WTC11 (cell line): ENCODE data around the gene LEFTY2. TPM values are rescaled to one million over a fixed set of nuclear protein-coding genes. Genes with fewer than 3 reads are reported as not detected.

Experiments used
- ATAC-seq: fragments of 200-7000 bp; cut with Tn5 transposase; 2 replicates; pipeline ENCODE4 v1.10.0; 2021; ENCODE audit warnings: mild to moderate bottlenecking, moderate library complexity
- Bru-seq: library from RNA; stranded (reverse); fragments of 400-500 nt; gene quantifications from one replicate; lab custom pipeline; 2021; lab: Mats Ljungman, UMichigan
- CTCF ChIA-PET: fragments of 300-600 bp; sonication (Branson Sonifier 250); formaldehyde crosslinking; loops from one replicate; lab custom pipeline; 2021; ENCODE audit warnings: antibody characterized with exemption; lab: Charles Lee
- POLR2A ChIA-PET: fragments of 350-600 bp; sonication (Branson Sonifier 250); formaldehyde crosslinking; loops from one replicate; lab custom pipeline; 2021; ENCODE audit warnings: antibody characterized with exemption; lab: Charles Lee
- DNase-seq: peaks from one replicate; pipeline ENCODE4 v3.0.0; 2021; ENCODE audit warnings: low spot score
- H3K27ac Mint-ChIP-seq: 2 replicates; pipeline ENCODE4 v1.8.0; 2021; ENCODE audit warnings: mixed read lengths
- H3K27me3 Mint-ChIP-seq: 2 replicates; pipeline ENCODE4 v1.8.0; 2021; ENCODE audit warnings: low read depth, mild to moderate bottlenecking, moderate library complexity, mixed read lengths
- H3K36me3 Mint-ChIP-seq: 2 replicates; pipeline ENCODE4 v1.8.0; 2021; ENCODE audit warnings: mixed read lengths
- H3K4me1 Mint-ChIP-seq: 2 replicates; pipeline ENCODE4 v1.8.0; 2022; ENCODE audit warnings: mixed read lengths
- H3K4me3 Mint-ChIP-seq: 2 replicates; pipeline ENCODE4 v1.8.0; 2021; ENCODE audit warnings: mild to moderate bottlenecking, moderate library complexity, mixed read lengths
- H3K9me3 Mint-ChIP-seq: 2 replicates; pipeline ENCODE4 v1.8.0; 2021; ENCODE audit warnings: mixed read lengths
- FOXP1 ChIP-seq: sonication (generic); formaldehyde crosslinking; IDR thresholded peaks from 2 replicates; pipeline ENCODE4 v1.8.0; 2022; ENCODE audit warnings: missing genetic modification reagents, mild to moderate bottlenecking, moderate library complexity, borderline replicate concordance
- GABPB1 ChIP-seq: sonication (generic); formaldehyde crosslinking; IDR thresholded peaks from 2 replicates; pipeline ENCODE4 v1.8.1; 2023; ENCODE audit warnings: mild to moderate bottlenecking, missing genetic modification reagents
- GRHL2 ChIP-seq: fragments of 250-450 bp; sonication (Bioruptor Pico); IDR thresholded peaks from 2 replicates; pipeline ENCODE4 v1.8.0; 2022; ENCODE audit warnings: mild to moderate bottlenecking, moderate library complexity; ENCODE audit not compliant: insufficient replicate concordance, severe bottlenecking
- JUN ChIP-seq: sonication (generic); formaldehyde crosslinking; IDR thresholded peaks from 2 replicates; pipeline ENCODE4 v1.8.0; 2023; ENCODE audit warnings: mild to moderate bottlenecking, missing genetic modification reagents
- MYBL2 ChIP-seq: sonication (generic); formaldehyde crosslinking; IDR thresholded peaks from 2 replicates; pipeline ENCODE4 v1.8.1; 2023; ENCODE audit warnings: mild to moderate bottlenecking, moderate library complexity, missing genetic modification reagents
- SOX15 ChIP-seq: fragments of 250-450 bp; sonication (Bioruptor Pico); IDR thresholded peaks from 2 replicates; pipeline ENCODE4 v1.9.0; 2021; ENCODE audit warnings: mild to moderate bottlenecking
- ZNF317 ChIP-seq: sonication (generic); formaldehyde crosslinking; IDR thresholded peaks from 2 replicates; pipeline ENCODE4 v1.8.1; 2023; ENCODE audit warnings: low read depth, mild to moderate bottlenecking, moderate library complexity, missing genetic modification reagents, borderline replicate concordance
- long read RNA-seq, 3 experiments: library from RNA in 1 of 3; library from capped mRNA in 1 of 3; library from polyadenylated mRNA in 1 of 3; unstranded in 2 of 3; stranded (forward) in 1 of 3; transcript quantifications; one replicate each; pipeline ENCODE4 v2.0.0, GENCODE V29; 2021
- total RNA-seq: library from RNA; stranded (reverse); gene quantifications from 3 replicates; pipeline ENCODE4 v1.2.3, GENCODE V29; 2021
- TF ChIP-seq, protein P1 (sequence below): sonication (generic); formaldehyde crosslinking; IDR thresholded peaks from 2 replicates; pipeline ENCODE4 v1.8.1; 2023; ENCODE audit warnings: mild to moderate bottlenecking, missing genetic modification reagents, moderate library complexity
- TF ChIP-seq, protein P2 (sequence below): sonication (generic); formaldehyde crosslinking; IDR thresholded peaks from 2 replicates; pipeline ENCODE4 v1.8.0; 2022; ENCODE audit warnings: mild to moderate bottlenecking, missing genetic modification reagents
- TF ChIP-seq, protein P3 (sequence below): sonication (generic); formaldehyde crosslinking; IDR thresholded peaks from 2 replicates; pipeline ENCODE4 v1.8.0; 2023; ENCODE audit warnings: missing genetic modification reagents
- TF ChIP-seq, protein P4 (sequence below): fragments of 200-600 bp; IDR thresholded peaks from 2 replicates; pipeline ENCODE4 v1.8.0; 2022; ENCODE audit warnings: antibody characterized with exemption

The LEFTY2 gene, protein sequence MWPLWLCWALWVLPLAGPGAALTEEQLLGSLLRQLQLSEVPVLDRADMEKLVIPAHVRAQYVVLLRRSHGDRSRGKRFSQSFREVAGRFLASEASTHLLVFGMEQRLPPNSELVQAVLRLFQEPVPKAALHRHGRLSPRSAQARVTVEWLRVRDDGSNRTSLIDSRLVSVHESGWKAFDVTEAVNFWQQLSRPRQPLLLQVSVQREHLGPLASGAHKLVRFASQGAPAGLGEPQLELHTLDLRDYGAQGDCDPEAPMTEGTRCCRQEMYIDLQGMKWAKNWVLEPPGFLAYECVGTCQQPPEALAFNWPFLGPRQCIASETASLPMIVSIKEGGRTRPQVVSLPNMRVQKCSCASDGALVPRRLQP
- total RNA-seq (13.9 to 15.5 TPM (median 14.0 TPM) in 3 replicates), Bru-seq, nascent RNA (percentile 62 among the genes with signal in this experiment)
- long read RNA-seq, experiment 1, transcript LEFTY2-201 (4 exons, 2,287 nt), result major isoform, 86 of 119 reads
- long read RNA-seq, experiment 1, partial matches to known transcripts, result 13 of 119 reads
- long read RNA-seq, experiment 1, other reads (novel, unspliced or antisense), result 20 of 119 reads
- long read RNA-seq, experiment 2, transcript LEFTY2-201 (4 exons, 2,287 nt), result major isoform, 23 of 34 reads
- long read RNA-seq, experiment 2, partial matches to known transcripts, result 6 of 34 reads
- long read RNA-seq, experiment 2, other reads (novel, unspliced or antisense), result 5 of 34 reads
- long read RNA-seq, experiment 3, partial matches to known transcripts, result 12 of 24 reads
- long read RNA-seq, experiment 3, other reads (novel, unspliced or antisense), result 12 of 24 reads

DNA sequence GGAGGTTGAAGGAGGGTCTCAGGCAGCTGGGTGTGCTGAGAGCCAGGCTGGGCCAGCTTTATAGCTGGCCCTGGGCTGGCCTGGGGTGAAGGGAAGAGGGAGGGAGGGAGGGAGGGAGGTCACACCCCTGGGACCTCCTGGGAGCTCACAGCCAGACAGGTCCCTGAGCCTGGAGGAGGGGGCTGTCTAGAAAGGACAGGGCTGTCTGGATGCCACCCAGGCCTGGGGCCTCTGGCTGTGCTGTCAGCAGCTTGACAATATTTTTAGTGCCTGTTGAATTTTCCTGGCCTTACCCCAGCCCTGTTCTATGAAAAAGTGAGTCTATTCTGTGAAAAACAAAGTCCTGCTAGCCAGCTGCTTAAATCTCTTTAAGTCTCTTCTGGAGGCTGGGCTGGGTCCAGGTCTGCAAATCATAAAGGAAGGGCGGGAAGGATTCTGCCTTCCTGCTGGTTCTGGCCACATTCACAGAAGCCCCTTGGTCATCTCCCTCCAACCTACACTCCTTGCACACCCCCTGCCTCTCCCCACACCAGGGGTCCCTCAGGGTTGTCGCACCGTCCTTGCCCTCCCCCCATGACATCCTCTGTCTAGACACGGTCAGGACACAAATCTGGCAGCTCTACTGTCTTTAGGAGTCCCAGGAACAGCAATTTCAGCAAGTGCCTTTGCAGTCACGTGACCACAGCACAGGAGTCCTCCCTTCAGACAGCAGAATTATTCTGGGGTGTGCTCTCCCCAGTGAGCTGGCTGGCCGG, at the start of gene LEFTY2:
LEFTY2 (minus strand) TSS at position 34 of the 755 bp plus-strand sequence. CDS start 80 bp downstream, outside the sequence.
- ATAC-seq (no peak), DNase-seq (no peak)
- H3K9me3 Mint-ChIP-seq, result no peaks in the 10 kb centered on the region
- peak within 1 kb of the TSS; percentile 57 for H3K4me3 Mint-ChIP-seq
- no peaks in the 10 kb centered on the region for H3K36me3 Mint-ChIP-seq
- peaks cover 58% of the 10 kb centered on the region for H3K27me3 Mint-ChIP-seq
- POLR2A ChIA-PET, result interaction anchor here (0.5 to 1.5 kb wide), 4 partner anchors 17 to 59 kb away, joined by 3 to 4 read pairs (median 4); partner anchors contain the start of gene TMEM63A
- CTCF ChIA-PET, result interaction anchor here (1.1 to 4.8 kb wide), 5 partner anchors 9 to 467 kb away, joined by 3 to 18 read pairs (median 4); partner anchors contain the start of gene SRP9
- TF ChIP-seq, protein P1, sequence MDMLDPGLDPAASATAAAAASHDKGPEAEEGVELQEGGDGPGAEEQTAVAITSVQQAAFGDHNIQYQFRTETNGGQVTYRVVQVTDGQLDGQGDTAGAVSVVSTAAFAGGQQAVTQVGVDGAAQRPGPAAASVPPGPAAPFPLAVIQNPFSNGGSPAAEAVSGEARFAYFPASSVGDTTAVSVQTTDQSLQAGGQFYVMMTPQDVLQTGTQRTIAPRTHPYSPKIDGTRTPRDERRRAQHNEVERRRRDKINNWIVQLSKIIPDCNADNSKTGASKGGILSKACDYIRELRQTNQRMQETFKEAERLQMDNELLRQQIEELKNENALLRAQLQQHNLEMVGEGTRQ (CRISPR knock-in tag), result peak; percentile 80
- TF ChIP-seq, protein P2, sequence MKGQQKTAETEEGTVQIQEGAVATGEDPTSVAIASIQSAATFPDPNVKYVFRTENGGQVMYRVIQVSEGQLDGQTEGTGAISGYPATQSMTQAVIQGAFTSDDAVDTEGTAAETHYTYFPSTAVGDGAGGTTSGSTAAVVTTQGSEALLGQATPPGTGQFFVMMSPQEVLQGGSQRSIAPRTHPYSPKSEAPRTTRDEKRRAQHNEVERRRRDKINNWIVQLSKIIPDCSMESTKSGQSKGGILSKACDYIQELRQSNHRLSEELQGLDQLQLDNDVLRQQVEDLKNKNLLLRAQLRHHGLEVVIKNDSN (CRISPR knock-in tag), result peak; percentile 62; the same call in 1 of the 2 replicates
- TF ChIP-seq SOX15 (CRISPR knock-in tag), result no peak
- no peak for TF ChIP-seq GRHL2 (CRISPR knock-in tag)
- TF ChIP-seq, protein P3, sequence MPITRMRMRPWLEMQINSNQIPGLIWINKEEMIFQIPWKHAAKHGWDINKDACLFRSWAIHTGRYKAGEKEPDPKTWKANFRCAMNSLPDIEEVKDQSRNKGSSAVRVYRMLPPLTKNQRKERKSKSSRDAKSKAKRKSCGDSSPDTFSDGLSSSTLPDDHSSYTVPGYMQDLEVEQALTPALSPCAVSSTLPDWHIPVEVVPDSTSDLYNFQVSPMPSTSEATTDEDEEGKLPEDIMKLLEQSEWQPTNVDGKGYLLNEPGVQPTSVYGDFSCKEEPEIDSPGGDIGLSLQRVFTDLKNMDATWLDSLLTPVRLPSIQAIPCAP (CRISPR knock-in tag), result no peak
- H3K27ac Mint-ChIP-seq, result no peak within 1 kb of the TSS
- peaks cover 63% of the 10 kb centered on the region for H3K4me1 Mint-ChIP-seq

DNA sequence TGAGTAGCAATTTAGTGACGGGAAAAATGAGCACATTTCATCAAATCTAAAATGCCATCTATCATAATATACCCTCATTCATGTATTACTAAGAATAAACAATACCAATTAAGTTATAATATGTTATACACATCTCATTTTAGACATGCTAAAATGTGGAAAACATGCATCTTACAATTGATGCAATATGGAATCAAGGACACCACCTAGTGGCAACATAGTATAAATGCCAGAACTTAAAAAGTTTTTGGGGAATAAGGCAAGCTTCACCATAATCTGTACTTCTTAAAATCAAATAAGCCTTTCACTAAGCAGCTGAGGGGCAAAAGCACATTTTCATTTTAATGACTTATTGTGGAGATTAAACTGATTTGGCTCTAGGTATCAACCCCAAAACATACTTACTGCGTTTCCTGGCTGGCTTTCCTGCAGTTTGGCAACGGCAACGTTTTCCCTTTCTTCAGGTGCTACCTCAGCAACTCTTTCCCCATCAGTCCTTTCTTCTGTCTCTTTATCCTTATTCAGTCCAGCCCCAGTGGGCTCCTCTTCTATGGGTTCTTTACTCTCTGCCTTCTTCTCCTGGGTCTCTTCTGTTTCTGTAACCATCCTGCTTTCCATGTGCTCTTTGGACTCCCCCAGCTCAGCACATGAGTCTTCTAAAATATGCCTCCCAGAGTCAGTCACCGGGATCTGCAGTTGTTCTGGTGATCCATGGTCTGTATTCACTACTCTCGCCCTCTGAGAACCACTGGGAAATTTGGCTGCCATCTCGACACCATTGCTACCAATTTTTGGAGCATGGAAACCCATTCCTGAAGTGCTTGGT, 46.7 kb upstream of the LEFTY2 start:
- no peak overlapping the region for H3K4me3 Mint-ChIP-seq
- CTCF ChIA-PET, result interaction anchor here (0.6 to 2.1 kb wide), 36 partner anchors 9 to 513 kb away, joined by 3 to 18 read pairs (median 4); partner anchors contain the start of genes PYCR2, SDE2 and SRP9
- H3K27me3 Mint-ChIP-seq, result no peaks in the 10 kb centered on the region
- H3K27ac Mint-ChIP-seq, result peak overlapping the region; percentile 43; the same call in 1 of the 2 replicates
- POLR2A ChIA-PET, result interaction anchor here (0.6 kb wide), 1 partner anchor 86 kb away, joined by 4 read pairs; no protein-coding TSS in a partner anchor
- peaks cover 59% of the 10 kb centered on the region for H3K36me3 Mint-ChIP-seq
- ATAC-seq, result no peak
- no peaks in the 10 kb centered on the region for H3K4me1 Mint-ChIP-seq
- DNase-seq, result no peak
- H3K9me3 Mint-ChIP-seq, result peaks cover 6% of the 10 kb centered on the region
- TF ChIP-seq, protein P4, sequence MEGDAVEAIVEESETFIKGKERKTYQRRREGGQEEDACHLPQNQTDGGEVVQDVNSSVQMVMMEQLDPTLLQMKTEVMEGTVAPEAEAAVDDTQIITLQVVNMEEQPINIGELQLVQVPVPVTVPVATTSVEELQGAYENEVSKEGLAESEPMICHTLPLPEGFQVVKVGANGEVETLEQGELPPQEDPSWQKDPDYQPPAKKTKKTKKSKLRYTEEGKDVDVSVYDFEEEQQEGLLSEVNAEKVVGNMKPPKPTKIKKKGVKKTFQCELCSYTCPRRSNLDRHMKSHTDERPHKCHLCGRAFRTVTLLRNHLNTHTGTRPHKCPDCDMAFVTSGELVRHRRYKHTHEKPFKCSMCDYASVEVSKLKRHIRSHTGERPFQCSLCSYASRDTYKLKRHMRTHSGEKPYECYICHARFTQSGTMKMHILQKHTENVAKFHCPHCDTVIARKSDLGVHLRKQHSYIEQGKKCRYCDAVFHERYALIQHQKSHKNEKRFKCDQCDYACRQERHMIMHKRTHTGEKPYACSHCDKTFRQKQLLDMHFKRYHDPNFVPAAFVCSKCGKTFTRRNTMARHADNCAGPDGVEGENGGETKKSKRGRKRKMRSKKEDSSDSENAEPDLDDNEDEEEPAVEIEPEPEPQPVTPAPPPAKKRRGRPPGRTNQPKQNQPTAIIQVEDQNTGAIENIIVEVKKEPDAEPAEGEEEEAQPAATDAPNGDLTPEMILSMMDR, result peak; percentile 64
- no peak for TF ChIP-seq GABPB1 (CRISPR knock-in tag)
- TF ChIP-seq JUN, result no peak

DNA sequence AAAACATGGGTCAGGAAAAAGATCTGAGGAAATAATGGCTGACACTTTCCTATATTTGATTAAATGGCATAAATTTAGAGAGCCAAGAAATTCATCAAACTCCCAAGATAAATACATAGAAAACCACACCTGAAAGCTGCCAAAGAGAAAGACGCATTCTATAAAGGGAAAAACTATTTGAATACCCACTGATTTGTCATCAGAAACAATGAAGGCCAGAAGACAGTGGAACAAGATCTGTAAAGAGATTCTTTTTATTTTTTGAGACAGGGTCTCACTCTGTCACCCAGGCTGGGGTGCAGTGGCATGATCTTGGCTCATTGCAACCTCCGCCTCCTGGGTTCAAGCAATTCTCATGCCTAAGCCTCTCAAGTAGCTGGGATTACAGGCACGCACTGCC, 40.7 kb upstream of the LEFTY2 start:
- Mint-ChIP-seq H3K4me1 (no peaks in the 10 kb centered on the region), H3K4me3 (no peak overlapping the region), H3K27me3 (no peaks in the 10 kb centered on the region), H3K9me3 (peaks cover 15% of the 10 kb centered on the region), H3K27ac (no peak overlapping the region), H3K36me3 (peaks cover 59% of the 10 kb centered on the region)
- no peak for TF ChIP-seq FOXP1
- TF ChIP-seq MYBL2 (CRISPR knock-in tag), result no peak
- TF ChIP-seq ZNF317 (CRISPR knock-in tag), result peak; percentile 92
- ChIA-PET CTCF (interaction anchor here (0.6 kb wide), 2 partner anchors 32 to 143 kb away, joined by 4 to 5 read pairs; no protein-coding TSS in a partner anchor), POLR2A (interaction anchor here (0.6 kb wide), 1 partner anchor 168 kb away, joined by 4 read pairs; no protein-coding TSS in a partner anchor)
- ATAC-seq (no peak), DNase-seq (no peak)
